H1 (cell line): ENCODE results near the gene GSE1. TPM values are rescaled to one million over a fixed set of nuclear protein-coding genes. Genes with fewer than 3 reads are reported as not detected.

Experiments used
- polyA plus RNA-seq, 7 experiments: library from polyadenylated mRNA; depleted of rRNA in 3 of 7; stranded (reverse) in 5 of 7; unstranded in 2 of 7; fragments of >200 nt in 5 of 7; fragments of 200-250 nt in 2 of 7; gene quantifications; 1 replicate in 5 of 7; 2 replicates in 1 of 7; 4 replicates in 1 of 7; pipeline versions ENCODE4 v1.2.1 to v1.2.3, GENCODE V29; 2011 to 2013; ENCODE audit warnings: missing spikeins in 2 of 7, mixed read lengths in 2 of 7
- total RNA-seq: library from RNA; stranded (reverse); fragmentation: NEBNext Ultra II Directional; extraction: Animal tissue kit (Norgen Biotek cat#: 25700); gene quantifications from 2 replicates; pipeline ENCODE4 v1.2.1, GENCODE V29; 2021
- TF ChIP-seq, protein P1 (sequence below), 3 experiments: IDR thresholded peaks; 1 replicate in 2 of 3; 2 replicates in 1 of 3; pipeline versions ENCODE4 v1.5.1 to v1.6.1; 2011; ENCODE audit warnings: low read length in 3 of 3, mild to moderate bottlenecking in 3 of 3, inconsistent platforms in 2 of 3, low read depth in 1 of 3, moderate library complexity in 1 of 3; ENCODE audit not compliant: insufficient read depth in 1 of 3; ENCODE audit errors: control extremely low read depth in 1 of 3

Gene GSE1
- total and polyA plus RNA-seq, 2 of the 8 experiments (the other 6 are each of a cell fraction or from before 2014, with no cell fraction given), result 26.0 to 65.6 TPM

DNA sequence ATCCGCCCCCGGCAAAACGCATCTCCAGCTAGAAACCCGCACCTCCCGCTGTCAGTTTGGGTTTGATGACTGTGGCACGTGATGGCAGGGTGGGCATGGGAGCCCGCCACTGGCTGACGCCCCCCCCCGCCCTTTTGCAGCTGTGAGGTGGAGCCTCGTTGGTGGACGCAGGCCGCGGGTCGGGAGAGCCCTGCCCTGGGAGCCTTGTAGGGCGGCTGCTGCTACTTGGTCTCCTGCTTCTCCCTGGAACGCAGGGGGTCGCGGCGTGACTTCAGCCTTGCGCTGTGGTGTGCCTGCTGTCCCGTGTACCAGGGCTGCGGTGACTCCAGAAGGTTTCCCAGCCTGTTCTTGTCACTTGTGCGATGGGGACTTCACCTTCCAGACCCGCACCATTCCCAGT, 28.2 kb downstream of the GSE1 start (continued):
- TF ChIP-seq, protein P1, sequence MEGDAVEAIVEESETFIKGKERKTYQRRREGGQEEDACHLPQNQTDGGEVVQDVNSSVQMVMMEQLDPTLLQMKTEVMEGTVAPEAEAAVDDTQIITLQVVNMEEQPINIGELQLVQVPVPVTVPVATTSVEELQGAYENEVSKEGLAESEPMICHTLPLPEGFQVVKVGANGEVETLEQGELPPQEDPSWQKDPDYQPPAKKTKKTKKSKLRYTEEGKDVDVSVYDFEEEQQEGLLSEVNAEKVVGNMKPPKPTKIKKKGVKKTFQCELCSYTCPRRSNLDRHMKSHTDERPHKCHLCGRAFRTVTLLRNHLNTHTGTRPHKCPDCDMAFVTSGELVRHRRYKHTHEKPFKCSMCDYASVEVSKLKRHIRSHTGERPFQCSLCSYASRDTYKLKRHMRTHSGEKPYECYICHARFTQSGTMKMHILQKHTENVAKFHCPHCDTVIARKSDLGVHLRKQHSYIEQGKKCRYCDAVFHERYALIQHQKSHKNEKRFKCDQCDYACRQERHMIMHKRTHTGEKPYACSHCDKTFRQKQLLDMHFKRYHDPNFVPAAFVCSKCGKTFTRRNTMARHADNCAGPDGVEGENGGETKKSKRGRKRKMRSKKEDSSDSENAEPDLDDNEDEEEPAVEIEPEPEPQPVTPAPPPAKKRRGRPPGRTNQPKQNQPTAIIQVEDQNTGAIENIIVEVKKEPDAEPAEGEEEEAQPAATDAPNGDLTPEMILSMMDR (IDR thresholded peaks at IDR 0.05; ENCODE audit: control extremely low read depth in 1 of 3, insufficient read depth in 1 of 3, low read depth in 1 of 3, low read length in 3 of 3), result no peak
